ENCODE measurements around the gene DENND5B.

GRCh38 chr12:31518680-31519227 lies 72.2 kb downstream of the DENND5B start:
- TF ChIP-seq POLR2AphosphoS5 (IDR thresholded peaks at IDR 0.05; ENCODE audit: low read depth) = no peak
- no peak for TF ChIP-seq CTCF (IDR thresholded peaks at IDR 0.05; ENCODE audit: insufficient read depth, low read length)
